IMR-90 (cell line): Measurements from ENCODE around the gene MRPS31.

Experiments
- BHLHE40 ChIP-seq: fragments of 150-350 bp; IDR thresholded peaks from 2 replicates; pipeline ENCODE4 v1.6.1; 2016; ENCODE audit warnings: mild to moderate bottlenecking, low read depth, low read length
- CEBPB ChIP-seq: IDR thresholded peaks from 2 replicates; pipeline ENCODE4 v1.6.1; 2012; ENCODE audit warnings: low read depth, low read length, improper control_type of control experiment
- CHD1 ChIP-seq: IDR thresholded peaks from 2 replicates; pipeline ENCODE4 v1.6.1; 2012; ENCODE audit warnings: low read depth, low read length, improper control_type of control experiment
- FOS ChIP-seq: fragments of 150-350 bp; IDR thresholded peaks from 2 replicates; pipeline ENCODE4 v1.6.1; 2016; ENCODE audit warnings: low read depth, low read length
- MAFK ChIP-seq: IDR thresholded peaks from 2 replicates; pipeline ENCODE4 v1.6.1; 2012; ENCODE audit warnings: low read depth, low read length, improper control_type of control experiment
- MXI1 ChIP-seq: IDR thresholded peaks from 2 replicates; pipeline ENCODE4 v1.6.1; 2012; ENCODE audit warnings: low read depth, mild to moderate bottlenecking, low read length, moderate library complexity, borderline replicate concordance
- POLR2A ChIP-seq: IDR thresholded peaks from 2 replicates; pipeline ENCODE4 v1.6.1; 2012; ENCODE audit warnings: mild to moderate bottlenecking, low read depth, low read length
- RAD21 ChIP-seq: IDR thresholded peaks from 2 replicates; pipeline ENCODE4 v1.6.1; 2012; ENCODE audit warnings: low read length, improper control_type of control experiment
- RCOR1 ChIP-seq: IDR thresholded peaks from 2 replicates; pipeline ENCODE4 v1.6.1; 2012; ENCODE audit warnings: mild to moderate bottlenecking, low read length, improper control_type of control experiment; ENCODE audit not compliant: insufficient replicate concordance
- SMC3 ChIP-seq: fragments of 150-350 bp; IDR thresholded peaks from 2 replicates; pipeline ENCODE4 v1.6.1; 2016; ENCODE audit warnings: low read depth, mild to moderate bottlenecking, antibody characterized with exemption, low read length, moderate library complexity
- TF ChIP-seq, protein P1 (sequence below): conservative IDR thresholded peaks from 2 replicates; pipeline ENCODE4 v1.5.1; 2012; ENCODE audit warnings: mild to moderate bottlenecking, low read depth, low read length, improper control_type of control experiment
- TF ChIP-seq, protein P2 (sequence below): fragments of 150-350 bp; IDR thresholded peaks from 2 replicates; pipeline ENCODE4 v1.6.1; 2017; ENCODE audit warnings: mild to moderate bottlenecking, antibody characterized with exemption, low read length, low read depth
- TF ChIP-seq, protein P3 (sequence below): fragments of 150-350 bp; IDR thresholded peaks from 2 replicates; pipeline ENCODE4 v1.6.1; 2016; ENCODE audit warnings: low read depth, mild to moderate bottlenecking, low read length, moderate library complexity, borderline replicate concordance

DNA sequence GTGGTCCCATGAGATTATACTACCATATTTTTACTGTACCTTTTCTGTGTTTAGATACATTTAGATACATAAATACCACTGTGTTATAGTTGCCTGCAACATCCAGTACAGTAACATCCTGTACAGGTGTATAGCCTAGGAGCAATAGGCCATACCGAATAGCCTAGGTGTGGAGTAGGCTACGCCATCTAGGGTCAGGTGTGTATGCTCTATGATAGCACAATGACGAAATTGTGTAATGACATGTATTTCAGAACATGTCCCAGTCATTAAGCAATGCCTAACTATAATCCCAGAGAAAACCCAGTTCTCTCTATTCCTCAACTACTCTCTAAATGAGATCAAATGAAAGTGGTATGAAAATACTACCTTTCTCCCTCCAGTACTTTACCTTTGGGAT, 22.3 kb upstream of the MRPS31 start:
- TF ChIP-seq, protein P1, sequence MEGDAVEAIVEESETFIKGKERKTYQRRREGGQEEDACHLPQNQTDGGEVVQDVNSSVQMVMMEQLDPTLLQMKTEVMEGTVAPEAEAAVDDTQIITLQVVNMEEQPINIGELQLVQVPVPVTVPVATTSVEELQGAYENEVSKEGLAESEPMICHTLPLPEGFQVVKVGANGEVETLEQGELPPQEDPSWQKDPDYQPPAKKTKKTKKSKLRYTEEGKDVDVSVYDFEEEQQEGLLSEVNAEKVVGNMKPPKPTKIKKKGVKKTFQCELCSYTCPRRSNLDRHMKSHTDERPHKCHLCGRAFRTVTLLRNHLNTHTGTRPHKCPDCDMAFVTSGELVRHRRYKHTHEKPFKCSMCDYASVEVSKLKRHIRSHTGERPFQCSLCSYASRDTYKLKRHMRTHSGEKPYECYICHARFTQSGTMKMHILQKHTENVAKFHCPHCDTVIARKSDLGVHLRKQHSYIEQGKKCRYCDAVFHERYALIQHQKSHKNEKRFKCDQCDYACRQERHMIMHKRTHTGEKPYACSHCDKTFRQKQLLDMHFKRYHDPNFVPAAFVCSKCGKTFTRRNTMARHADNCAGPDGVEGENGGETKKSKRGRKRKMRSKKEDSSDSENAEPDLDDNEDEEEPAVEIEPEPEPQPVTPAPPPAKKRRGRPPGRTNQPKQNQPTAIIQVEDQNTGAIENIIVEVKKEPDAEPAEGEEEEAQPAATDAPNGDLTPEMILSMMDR: no peak
- TF ChIP-seq POLR2A (no peak), MXI1 (no peak), MAFK (no peak), CHD1 (no peak), SMC3 (no peak), RAD21 (no peak), RCOR1 (no peak), CEBPB (no peak), FOS (no peak), BHLHE40 (no peak)
- TF ChIP-seq, protein P2, sequence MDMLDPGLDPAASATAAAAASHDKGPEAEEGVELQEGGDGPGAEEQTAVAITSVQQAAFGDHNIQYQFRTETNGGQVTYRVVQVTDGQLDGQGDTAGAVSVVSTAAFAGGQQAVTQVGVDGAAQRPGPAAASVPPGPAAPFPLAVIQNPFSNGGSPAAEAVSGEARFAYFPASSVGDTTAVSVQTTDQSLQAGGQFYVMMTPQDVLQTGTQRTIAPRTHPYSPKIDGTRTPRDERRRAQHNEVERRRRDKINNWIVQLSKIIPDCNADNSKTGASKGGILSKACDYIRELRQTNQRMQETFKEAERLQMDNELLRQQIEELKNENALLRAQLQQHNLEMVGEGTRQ: no peak
- TF ChIP-seq, protein P3, sequence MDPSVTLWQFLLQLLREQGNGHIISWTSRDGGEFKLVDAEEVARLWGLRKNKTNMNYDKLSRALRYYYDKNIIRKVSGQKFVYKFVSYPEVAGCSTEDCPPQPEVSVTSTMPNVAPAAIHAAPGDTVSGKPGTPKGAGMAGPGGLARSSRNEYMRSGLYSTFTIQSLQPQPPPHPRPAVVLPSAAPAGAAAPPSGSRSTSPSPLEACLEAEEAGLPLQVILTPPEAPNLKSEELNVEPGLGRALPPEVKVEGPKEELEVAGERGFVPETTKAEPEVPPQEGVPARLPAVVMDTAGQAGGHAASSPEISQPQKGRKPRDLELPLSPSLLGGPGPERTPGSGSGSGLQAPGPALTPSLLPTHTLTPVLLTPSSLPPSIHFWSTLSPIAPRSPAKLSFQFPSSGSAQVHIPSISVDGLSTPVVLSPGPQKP: no peak
